Hepatocyte (in vitro differentiated cells): ENCODE data around the gene HADHA. TPM values are rescaled to one million over a fixed set of nuclear protein-coding genes. Genes with fewer than 3 reads are reported as not detected.
"Not testable (repeated sequence)": the region's sequence is repeated elsewhere in the genome, so short reads cannot be mapped to it uniquely, and the experiment has no call there.

Experiments used
- DNase-seq: peaks from one replicate; pipeline ENCODE4 v3.0.0-alpha.2; 2016; ENCODE audit warnings: low spot score
- H2AFZ ChIP-seq: fragments of 200-600 bp; sonication (generic); 2 replicates; pipeline ENCODE4 v1.6.0; 2016; ENCODE audit warnings: antibody characterized with exemption, mild to moderate bottlenecking
- H3K27ac ChIP-seq: fragments of 200-600 bp; sonication (generic); 2 replicates; pipeline ENCODE4 v1.5.1; 2016; ENCODE audit warnings: mild to moderate bottlenecking
- H3K27me3 ChIP-seq: fragments of 200-600 bp; sonication (generic); 2 replicates; pipeline ENCODE4 v1.6.1; 2016
- H3K36me3 ChIP-seq: fragments of 200-600 bp; sonication (generic); replicated peaks from 2 replicates; pipeline ENCODE4 v1.5.1; 2016; ENCODE audit warnings: low read depth; ENCODE audit not compliant: insufficient read depth
- H3K4me1 ChIP-seq: fragments of 200-600 bp; sonication (generic); 2 replicates; pipeline ENCODE4 v1.5.1; 2016; ENCODE audit warnings: mild to moderate bottlenecking, moderate library complexity; ENCODE audit not compliant: insufficient read depth
- H3K4me2 ChIP-seq: fragments of 200-600 bp; sonication (generic); 2 replicates; pipeline ENCODE4 v1.6.0; 2016
- H3K4me3 ChIP-seq: fragments of 200-600 bp; sonication (generic); 2 replicates; pipeline ENCODE4 v1.5.1; 2016; ENCODE audit warnings: mild to moderate bottlenecking
- H3K79me2 ChIP-seq: fragments of 200-600 bp; sonication (generic); 2 replicates; pipeline ENCODE4 v1.6.0; 2017; ENCODE audit warnings: mild to moderate bottlenecking
- H3K9me2 ChIP-seq: fragments of 200-600 bp; sonication (generic); replicated peaks from 2 replicates; pipeline ENCODE4 v1.6.0; 2017; ENCODE audit warnings: mild to moderate bottlenecking; ENCODE audit not compliant: insufficient read depth
- H3K9me3 ChIP-seq: fragments of 200-600 bp; sonication (generic); 2 replicates; pipeline ENCODE4 v1.5.1; 2016; ENCODE audit warnings: low read depth, mild to moderate bottlenecking
- H4K20me1 ChIP-seq: fragments of 200-600 bp; sonication (generic); 2 replicates; pipeline ENCODE4 v1.6.0; 2016; ENCODE audit warnings: mild to moderate bottlenecking; ENCODE audit not compliant: insufficient read depth, poor library complexity, severe bottlenecking
- EZH2 ChIP-seq: fragments of 200-600 bp; sonication (generic); IDR thresholded peaks from 2 replicates; pipeline ENCODE4 v1.6.1; 2016; ENCODE audit warnings: antibody characterized with exemption, mild to moderate bottlenecking, borderline replicate concordance
- EZH2phosphoT487 ChIP-seq: fragments of 200-600 bp; sonication (generic); IDR thresholded peaks from one replicate; pipeline ENCODE4 v1.6.1; 2018; ENCODE audit warnings: antibody characterized with exemption, mild to moderate bottlenecking, low read depth, moderate library complexity; ENCODE audit not compliant: unreplicated experiment, severe bottlenecking
- WGBS: methylation state at CpG from one replicate; pipeline ENCODE4 v1.1.6; 2016; ENCODE audit warnings: low lambda C conversion rate; ENCODE audit errors: missing lambda C conversion rate; 5-methylcytosine and 5-hydroxymethylcytosine counted together
- polyA plus RNA-seq: library from polyadenylated mRNA; unstranded; fragments of >200 nt; fragmentation: Nextera tagmentation; extraction: Ambion mirVana; gene quantifications from 2 replicates; pipeline ENCODE4 v1.2.1, GENCODE V29; 2016
- total RNA-seq: library from RNA; depleted of rRNA; stranded (reverse); fragments of >200 nt; gene quantifications from 2 replicates; pipeline ENCODE4 v1.2.3, GENCODE V29; 2014
- TF ChIP-seq, protein P1 (sequence below): fragments of 200-600 bp; sonication (generic); IDR thresholded peaks from 2 replicates; pipeline ENCODE4 v1.5.1; 2016; ENCODE audit warnings: antibody characterized with exemption, mild to moderate bottlenecking; ENCODE audit not compliant: poor library complexity

Gene HADHA
- total and polyA plus RNA-seq, 2 experiments from 2014 or later, result 125 to 149 TPM

DNA sequence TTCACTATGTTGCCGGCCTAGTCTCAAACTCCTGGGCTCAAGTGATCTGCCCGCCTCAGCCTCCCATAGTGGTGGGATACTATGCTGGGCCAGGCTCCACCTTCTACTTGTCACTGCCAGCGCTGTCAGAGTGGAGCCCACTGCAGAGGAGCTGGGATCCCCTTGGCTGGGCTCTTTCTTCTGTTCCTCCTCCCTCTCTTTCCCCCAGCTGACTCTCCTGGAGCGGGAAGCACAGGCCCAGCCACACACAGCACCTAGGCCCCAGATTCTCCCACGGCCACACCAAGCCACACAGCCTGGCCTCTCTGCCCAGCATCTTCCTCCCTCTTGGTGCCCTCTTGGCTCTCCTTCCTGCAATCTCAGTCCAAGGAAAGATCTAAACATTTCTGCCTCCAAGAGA lies 75.2 kb downstream of the HADHA start:
- H3K27ac ChIP-seq, result no peak overlapping the region
- 94% methylated on average over 5 of the region's 5 CpGs for WGBS
- no peak for DNase-seq
- no peak overlapping the region for H2AFZ ChIP-seq
- H3K4me2 ChIP-seq, result no peak overlapping the region
- no peaks in the 10 kb centered on the region for H3K9me2 ChIP-seq
- H3K79me2 ChIP-seq, result no peaks in the 10 kb centered on the region
- no peaks in the 10 kb centered on the region for H4K20me1 ChIP-seq
- H3K27me3 ChIP-seq, result peaks cover 7% of the 10 kb centered on the region
- H3K4me3 ChIP-seq, result no peak overlapping the region
- H3K4me1 ChIP-seq, result no peaks in the 10 kb centered on the region
- TF ChIP-seq, protein P1, sequence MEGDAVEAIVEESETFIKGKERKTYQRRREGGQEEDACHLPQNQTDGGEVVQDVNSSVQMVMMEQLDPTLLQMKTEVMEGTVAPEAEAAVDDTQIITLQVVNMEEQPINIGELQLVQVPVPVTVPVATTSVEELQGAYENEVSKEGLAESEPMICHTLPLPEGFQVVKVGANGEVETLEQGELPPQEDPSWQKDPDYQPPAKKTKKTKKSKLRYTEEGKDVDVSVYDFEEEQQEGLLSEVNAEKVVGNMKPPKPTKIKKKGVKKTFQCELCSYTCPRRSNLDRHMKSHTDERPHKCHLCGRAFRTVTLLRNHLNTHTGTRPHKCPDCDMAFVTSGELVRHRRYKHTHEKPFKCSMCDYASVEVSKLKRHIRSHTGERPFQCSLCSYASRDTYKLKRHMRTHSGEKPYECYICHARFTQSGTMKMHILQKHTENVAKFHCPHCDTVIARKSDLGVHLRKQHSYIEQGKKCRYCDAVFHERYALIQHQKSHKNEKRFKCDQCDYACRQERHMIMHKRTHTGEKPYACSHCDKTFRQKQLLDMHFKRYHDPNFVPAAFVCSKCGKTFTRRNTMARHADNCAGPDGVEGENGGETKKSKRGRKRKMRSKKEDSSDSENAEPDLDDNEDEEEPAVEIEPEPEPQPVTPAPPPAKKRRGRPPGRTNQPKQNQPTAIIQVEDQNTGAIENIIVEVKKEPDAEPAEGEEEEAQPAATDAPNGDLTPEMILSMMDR, result no peak
- TF ChIP-seq EZH2phosphoT487, result no peak
- no peak for TF ChIP-seq EZH2
- no peaks in the 10 kb centered on the region for H3K9me3 ChIP-seq
- H3K36me3 ChIP-seq, result no peaks in the 10 kb centered on the region

DNA sequence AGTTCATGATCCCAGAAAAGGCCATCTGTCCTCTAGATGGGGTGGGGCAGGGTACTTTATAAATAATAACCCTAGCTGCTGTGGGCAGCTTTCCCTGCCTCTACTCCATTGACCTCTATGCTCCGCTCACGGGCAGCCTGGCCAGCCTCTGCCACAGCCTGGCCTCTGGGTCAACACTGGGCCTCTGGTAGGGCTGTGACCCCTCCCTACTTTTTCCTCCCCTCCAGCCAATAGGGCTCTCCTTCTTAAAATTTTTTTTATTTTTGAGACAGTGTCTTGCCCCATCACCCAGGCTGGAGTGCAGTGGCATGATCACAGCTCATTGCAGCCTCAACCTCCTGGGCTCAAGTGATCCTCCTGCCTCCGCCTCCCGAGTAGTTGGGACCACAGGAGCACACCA lies 75.6 kb downstream of the HADHA start:
- Histone ChIP-seq H2AFZ (no peak overlapping the region), H4K20me1 (no peaks in the 10 kb centered on the region), H3K79me2 (no peaks in the 10 kb centered on the region), H3K27ac (no peak overlapping the region), H3K4me2 (no peak overlapping the region), H3K4me3 (no peak overlapping the region), H3K27me3 (peaks cover 3% of the 10 kb centered on the region), H3K9me2 (no peaks in the 10 kb centered on the region), H3K9me3 (no peaks in the 10 kb centered on the region), H3K4me1 (no peaks in the 10 kb centered on the region), H3K36me3 (no peaks in the 10 kb centered on the region)
- TF ChIP-seq, protein P1, result no peak
- TF ChIP-seq EZH2phosphoT487, result no peak
- TF ChIP-seq EZH2, result no peak
- WGBS, result 98% methylated on average over 4 of the region's 4 CpGs
- no peak for DNase-seq

GRCh38 chr2:26166541-26166940 lies 77.9 kb downstream of the HADHA start:
- not testable (repeated sequence) for H3K9me2 ChIP-seq, H3K27ac ChIP-seq, H3K4me2 ChIP-seq, H4K20me1 ChIP-seq, H3K36me3 ChIP-seq, H2AFZ ChIP-seq, H3K9me3 ChIP-seq, H3K4me1 ChIP-seq, H3K27me3 ChIP-seq, DNase-seq, H3K4me3 ChIP-seq, H3K79me2 ChIP-seq
- 82% methylated on average over 6 of the region's 6 CpGs for WGBS

GRCh38 chr2:26165403-26165802 lies 79.0 kb downstream of the HADHA start:
- no peak overlapping the region for H2AFZ ChIP-seq
- H3K4me2 ChIP-seq, result no peak overlapping the region
- H3K36me3 ChIP-seq, result no peaks in the 10 kb centered on the region
- H3K79me2 ChIP-seq, result no peaks in the 10 kb centered on the region
- DNase-seq, result no peak
- H3K27me3 ChIP-seq, result no peaks in the 10 kb centered on the region
- no peaks in the 10 kb centered on the region for H3K9me3 ChIP-seq
- no peaks in the 10 kb centered on the region for H3K9me2 ChIP-seq
- no peak for TF ChIP-seq EZH2
- TF ChIP-seq, protein P1, result no peak
- TF ChIP-seq EZH2phosphoT487, result no peak
- H3K4me3 ChIP-seq, result no peak overlapping the region
- H3K4me1 ChIP-seq, result no peaks in the 10 kb centered on the region
- 87% methylated on average over 4 of the region's 4 CpGs for WGBS
- no peak overlapping the region for H3K27ac ChIP-seq
- no peaks in the 10 kb centered on the region for H4K20me1 ChIP-seq
